GM18508 (cell line): ENCODE measurements around the gene SYNGR1.

Experiments used
- ATAC-seq: cut with Tn5 transposase; IDR thresholded peaks from one replicate; pipeline ENCODE4 v1.9.1; 2021; ENCODE audit warnings: moderate number of reproducible peaks; ENCODE audit not compliant: insufficient read depth, unreplicated experiment

The SYNGR1 gene

GRCh38 chr22:39349967-39350726 lies at the start of gene SYNGR1:
TSS of gene SYNGR1 (plus strand) at chr22:39349991. CDS start at chr22:39350011, 20 bp downstream.
- no peak for ATAC-seq

- ATAC-seq = no peak
Measured at GRCh38 chr22:39300186-39300830, 49.5 kb upstream of the SYNGR1 start.

- ATAC-seq = no peak
Measured at GRCh38 chr22:39301108-39301507, 48.7 kb upstream of the SYNGR1 start.

- no peak for ATAC-seq
Measured at GRCh38 chr22:39301926-39302325, 47.9 kb upstream of the SYNGR1 start.

- ATAC-seq = no peak
Measured at GRCh38 chr22:39302431-39302960, 47.3 kb upstream of the SYNGR1 start.

- ATAC-seq = no peak
Measured at GRCh38 chr22:39303358-39303757, 46.4 kb upstream of the SYNGR1 start.

- ATAC-seq = no peak
Measured at GRCh38 chr22:39303892-39304671, 45.7 kb upstream of the SYNGR1 start.

- no peak for ATAC-seq
Measured at GRCh38 chr22:39306456-39307361, 43.1 kb upstream of the SYNGR1 start.

GRCh38 chr22:39308614-39309363 lies 41.0 kb upstream of the SYNGR1 start:
- ATAC-seq = no peak

GRCh38 chr22:39309364-39309861 lies 40.4 kb upstream of the SYNGR1 start:
- no peak for ATAC-seq

- ATAC-seq = no peak
Measured at GRCh38 chr22:39309881-39310714, 39.7 kb upstream of the SYNGR1 start.

GRCh38 chr22:39311592-39312400 lies 38.0 kb upstream of the SYNGR1 start:
- ATAC-seq = no peak

GRCh38 chr22:39312410-39312809 lies 37.4 kb upstream of the SYNGR1 start:
- ATAC-seq = no peak

GRCh38 chr22:39313258-39314001 lies 36.4 kb upstream of the SYNGR1 start:
- no peak for ATAC-seq

GRCh38 chr22:39314251-39314971 lies 35.4 kb upstream of the SYNGR1 start:
- ATAC-seq = no peak

GRCh38 chr22:39315389-39315788 lies 34.4 kb upstream of the SYNGR1 start:
- ATAC-seq = no peak
